Motor neuron (in vitro differentiated cells): ENCODE measurements around the gene MAN2B2. TPM values are rescaled to one million over a fixed set of nuclear protein-coding genes. Genes with fewer than 3 reads are reported as not detected.
A peak's percentile ranks its signal among the peaks of the same experiment; 100 is the strongest.

ENCODE experiments used
- ATAC-seq, 8 experiments: fragments of 200-7000 bp; cut with Tn5 transposase; replicated peaks in 6 of 8; 2 replicates each; pipeline ENCODE4 v1.8.0; 2021; ENCODE audit warnings: mild to moderate bottlenecking in 8 of 8, moderate library complexity in 8 of 8
- H3K27ac ChIP-seq, 2 donors: fragments of 250-450 bp; sonication (Bioruptor Pico); 2 replicates each; pipeline ENCODE4 v1.9.0; 2021; ENCODE audit warnings: antibody characterized with exemption in 2 of 2, mild to moderate bottlenecking in 2 of 2, moderate library complexity in 1 of 2
- H3K4me1 ChIP-seq, 2 donors: fragments of 250-450 bp; sonication (Bioruptor Pico); replicated peaks in 1 of 2; 2 replicates each; pipeline ENCODE4 v1.6.1; 2021; ENCODE audit warnings: antibody characterized with exemption in 2 of 2, mild to moderate bottlenecking in 2 of 2, moderate library complexity in 1 of 2
- H3K4me3 ChIP-seq, 5 donors: fragments of 250-450 bp; sonication (Bioruptor Pico); 2 replicates each; pipeline ENCODE4 v1.9.0; 2021; ENCODE audit warnings: antibody characterized with exemption in 5 of 5, mild to moderate bottlenecking in 5 of 5, moderate library complexity in 4 of 5
- WGBS, 10 experiments: fragments of 450-650 bp; shearing (Covaris generic); methylation state at CpG; one replicate each; pipeline ENCODE4 v1.0.0; 2022; 5-methylcytosine and 5-hydroxymethylcytosine counted together
- in situ Hi-C, 9 experiments: fragments of 400-800 bp; cut with MboI; loops; one replicate each; pipeline ENCODE4 v1.15.0; 2021; ENCODE audit warnings: low sequenced_read_pairs in 9 of 9, low pct_unique_long_range_greater_than_20kb in 2 of 9; ENCODE audit not compliant: unreplicated experiment in 9 of 9
- total RNA-seq, 8 experiments: library from RNA; unstranded; fragments of 300-600 nt; gene quantifications; 2 replicates each; pipeline versions ENCODE4 v1.2.3 to v1.2.4, GENCODE V29; 2022

MAN2B2 gene
- total RNA-seq, 8 experiments from 2014 or later = 4.0 to 36.3 (median 12.2) TPM

- in situ Hi-C loops = no loop called here
- peak overlapping the region in 1 of 2 donors; percentile 10 for H3K27ac ChIP-seq
- H3K4me3 ChIP-seq = no peak overlapping the region
- WGBS, 10 experiments = 0 to 86% (median 72%) methylated on average over 1 to 10 of the region's 10 CpGs
- ATAC-seq = peak in 7 of 8 experiments; percentile 50 to 92 (median 89)
- peaks cover 5 to 9% of the 10 kb centered on the region in 2 donors for H3K4me1 ChIP-seq
Measured at GRCh38 chr4:6633091-6633906, 58.3 kb downstream of the MAN2B2 start.

- WGBS, 10 experiments = 60 to 100% (median 92%) methylated on average over 1 to 9 of the region's 9 CpGs; no CpG with 5 or more reads in 2 of the 10 experiments
- Histone ChIP-seq H3K27ac (no peak overlapping the region), H3K4me3 (no peak overlapping the region), H3K4me1 (peaks cover 5 to 9% of the 10 kb centered on the region in 2 donors)
- in situ Hi-C loops = no loop called here
- no peak for ATAC-seq
Measured at GRCh38 chr4:6634746-6635145, 59.8 kb downstream of the MAN2B2 start.

GRCh38 chr4:6639137-6639680 lies 64.2 kb downstream of the MAN2B2 start:
- 76 to 100% (median 100%) methylated on average over 1 to 4 of the region's 14 CpGs; no CpG with 5 or more reads in 1 of the 10 experiments for WGBS, 10 experiments
- ATAC-seq = no peak
- Histone ChIP-seq H3K4me1 (peaks cover 10 to 15% of the 10 kb centered on the region in 2 donors), H3K27ac (no peak overlapping the region), H3K4me3 (peak overlapping the region in 1 of 5 donors; percentile 62)
- in situ Hi-C loops = no loop called here

GRCh38 chr4:6640292-6641163 lies 65.5 kb downstream of the MAN2B2 start, which contains the start of gene MRFAP1:
Gene MRFAP1, plus strand, starts transcription at chr4:6640685. Its CDS starts 178 bp downstream, at chr4:6640863.
- ATAC-seq = peak; percentile 78 to 93 (median 84)
- Histone ChIP-seq H3K4me1 (peaks cover 10 to 15% of the 10 kb centered on the region in 2 donors), H3K27ac (peak within 1 kb of the TSS; percentile 81 to 93), H3K4me3 (peak within 1 kb of the TSS; percentile 62 to 74 (median 69))
- in situ Hi-C loops = no loop called here
- 0% methylated on average over 1 to 35 of the region's 90 CpGs; no CpG with 5 or more reads in 3 of the 10 experiments for WGBS, 10 experiments

- 0 to 12% (median 1%) methylated on average over 1 to 22 of the region's 50 CpGs for WGBS, 10 experiments
- H3K27ac ChIP-seq = peak overlapping the region; percentile 75 to 93
- in situ Hi-C loops = no loop called here
Measured at GRCh38 chr4:6641164-6641970, 66.4 kb downstream of the MAN2B2 start.

GRCh38 chr4:6641971-6642320 lies 67.0 kb downstream of the MAN2B2 start:
- WGBS, 10 experiments = 0 to 87% (median 61%) methylated on average over 1 to 4 of the region's 5 CpGs; no CpG with 5 or more reads in 3 of the 10 experiments
- peak overlapping the region; percentile 62 to 74 (median 69) for H3K4me3 ChIP-seq
- ATAC-seq = no peak
- peak overlapping the region; percentile 75 to 93 for H3K27ac ChIP-seq
- peaks cover 10 to 15% of the 10 kb centered on the region in 2 donors for H3K4me1 ChIP-seq
- in situ Hi-C loops = no loop called here

More at GRCh38 chr4:6641164-6641970, 66.4 kb downstream of the MAN2B2 start:
- Histone ChIP-seq H3K4me3 (peak overlapping the region; percentile 62 to 74 (median 69)), H3K4me1 (peaks cover 10 to 15% of the 10 kb centered on the region in 2 donors)
- ATAC-seq = peak; percentile 46 to 63 (median 58)

GRCh38 chr4:6643141-6643847 lies 68.3 kb downstream of the MAN2B2 start:
- peaks cover 10 to 15% of the 10 kb centered on the region in 2 donors for H3K4me1 ChIP-seq
- H3K4me3 ChIP-seq = no peak overlapping the region
- WGBS, 10 experiments = 28 to 95% (median 88%) methylated on average over 2 to 8 of the region's 8 CpGs; no CpG with 5 or more reads in 1 of the 10 experiments
- no peak overlapping the region for H3K27ac ChIP-seq
- no peak for ATAC-seq
- in situ Hi-C loops = no loop called here

GRCh38 chr4:6644792-6645530 lies 70.0 kb downstream of the MAN2B2 start:
- in situ Hi-C loops = no loop called here
- no peak for ATAC-seq

GRCh38 chr4:6647169-6647568 lies 72.2 kb downstream of the MAN2B2 start:
- Histone ChIP-seq H3K4me3 (no peak overlapping the region), H3K4me1 (peaks cover 10% of the 10 kb centered on the region in 2 donors), H3K27ac (no peak overlapping the region)
- in situ Hi-C loops = no loop called here
- no peak for ATAC-seq
- 0 to 83% (median 61%) methylated on average over 1 to 5 of the region's 5 CpGs; no CpG with 5 or more reads in 3 of the 10 experiments for WGBS, 10 experiments

More at GRCh38 chr4:6644792-6645530, 70.0 kb downstream of the MAN2B2 start:
- Histone ChIP-seq H3K27ac (no peak overlapping the region), H3K4me3 (no peak overlapping the region), H3K4me1 (peaks cover 10 to 15% of the 10 kb centered on the region in 2 donors)
- WGBS, 10 experiments = 42 to 100% (median 78%) methylated on average over 1 to 5 of the region's 5 CpGs; no CpG with 5 or more reads in 1 of the 10 experiments

- no peak for ATAC-seq
- Histone ChIP-seq H3K4me1 (peaks cover 4 to 5% of the 10 kb centered on the region in 2 donors), H3K4me3 (no peak overlapping the region), H3K27ac (no peak overlapping the region)
- in situ Hi-C loops = no loop called here
- 0 to 100% (median 44%) methylated on average over 1 to 5 of the region's 6 CpGs; no CpG with 5 or more reads in 3 of the 10 experiments for WGBS, 10 experiments
Measured at GRCh38 chr4:6647582-6648230, 72.7 kb downstream of the MAN2B2 start.

- no peak overlapping the region for H3K4me3 ChIP-seq
- in situ Hi-C loops = no loop called here
- no peak for ATAC-seq
- H3K27ac ChIP-seq = no peak overlapping the region
- WGBS, 10 experiments = 39 to 86% (median 73%) methylated on average over 1 to 8 of the region's 8 CpGs; no CpG with 5 or more reads in 1 of the 10 experiments
- no peaks in the 10 kb centered on the region for H3K4me1 ChIP-seq
Measured at GRCh38 chr4:6649216-6649615, 74.2 kb downstream of the MAN2B2 start.
